NOMO-1 treated with DMSO at 0.1 percent for 48 hours (cell line): Measurements from ENCODE around the gene TCIRG1.

Source experiments
- DNase-seq: peaks from one replicate; lab custom pipeline; 2025; ENCODE audit not compliant: unreplicated experiment; lab: John Stamatoyannopoulos, UW

The TCIRG1 gene

GRCh38 chr11:68051191-68052136 is 12.6 kb downstream of the TCIRG1 start:
- no peak for DNase-seq

DNA sequence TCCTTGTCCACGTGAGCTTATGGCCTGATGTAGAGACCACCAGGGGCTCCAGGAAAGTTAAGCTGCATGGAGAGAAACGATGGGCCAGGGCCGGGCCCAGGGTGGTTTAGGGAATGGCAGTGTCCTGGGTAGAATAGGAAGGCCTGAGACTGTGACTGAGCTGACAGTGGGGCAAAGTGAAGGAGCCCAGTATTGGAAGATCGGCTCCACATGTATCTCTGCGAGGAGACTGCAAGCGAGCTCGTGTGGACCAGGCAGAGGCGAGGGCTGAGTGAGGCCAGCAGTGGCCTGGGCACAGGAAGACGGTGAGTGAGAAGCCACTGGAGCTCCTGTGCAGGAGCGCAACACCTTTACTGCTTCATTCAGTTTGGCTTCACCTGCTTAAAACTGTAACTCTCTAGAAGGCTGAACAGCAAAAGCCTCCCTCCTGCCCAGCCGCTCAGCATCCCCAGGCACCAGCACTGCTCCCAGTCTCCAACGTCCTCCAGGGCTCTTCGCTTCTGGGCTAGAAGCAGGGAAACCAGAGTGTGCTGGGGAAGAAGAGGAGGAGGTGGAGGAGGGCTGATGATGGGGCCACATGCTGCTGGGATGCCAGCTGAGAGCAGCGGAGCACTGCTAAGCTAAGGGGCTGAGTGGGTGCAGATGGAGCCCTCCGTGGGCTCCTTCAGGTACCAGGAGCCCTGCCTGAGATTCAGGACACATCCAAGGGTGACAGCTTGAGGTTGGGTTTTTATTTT is 13.5 kb downstream of the TCIRG1 start:
- no peak for DNase-seq

GRCh38 chr11:68053117-68053516 is 14.3 kb downstream of the TCIRG1 start:
- no peak for DNase-seq

DNA sequence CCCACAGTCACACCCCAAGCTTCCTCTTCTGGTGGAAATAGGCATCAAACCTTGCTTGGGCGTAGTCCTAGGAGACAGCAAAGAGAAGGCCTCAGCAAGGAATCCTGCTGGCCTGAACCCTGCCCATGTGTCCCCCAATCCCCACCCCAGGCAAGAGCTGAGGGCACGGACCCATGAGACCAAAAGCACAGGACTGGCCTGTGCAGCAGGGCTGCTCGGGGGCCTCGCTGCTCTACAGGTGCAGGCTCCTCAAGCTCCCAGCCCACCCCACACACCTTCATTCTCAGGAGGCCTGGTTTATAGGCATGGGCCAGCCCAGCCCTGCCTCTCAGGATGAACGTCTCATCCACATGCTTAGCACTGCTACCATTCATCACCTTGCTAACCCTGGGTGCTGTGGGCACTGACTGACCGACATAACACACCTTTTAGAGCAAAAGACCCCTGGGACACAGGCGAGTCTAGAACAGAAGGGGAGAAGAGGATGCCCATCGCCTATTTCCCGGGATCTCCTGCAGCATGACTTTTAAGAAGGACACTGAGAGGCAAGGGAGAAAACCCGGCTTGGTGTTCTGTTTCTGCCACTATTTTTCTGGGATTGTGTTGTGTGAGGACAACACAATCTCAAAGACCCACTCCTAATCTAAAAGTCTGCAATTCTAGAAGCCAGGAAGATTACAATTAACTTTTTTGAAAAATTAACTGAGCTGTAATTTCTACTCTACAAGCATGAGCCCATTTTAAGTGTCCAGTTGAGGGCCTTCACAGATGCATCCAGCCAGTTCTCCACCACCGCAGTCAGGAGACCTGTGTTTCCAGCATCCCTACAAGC is 15.4 kb downstream of the TCIRG1 start:
- no peak for DNase-seq

DNA sequence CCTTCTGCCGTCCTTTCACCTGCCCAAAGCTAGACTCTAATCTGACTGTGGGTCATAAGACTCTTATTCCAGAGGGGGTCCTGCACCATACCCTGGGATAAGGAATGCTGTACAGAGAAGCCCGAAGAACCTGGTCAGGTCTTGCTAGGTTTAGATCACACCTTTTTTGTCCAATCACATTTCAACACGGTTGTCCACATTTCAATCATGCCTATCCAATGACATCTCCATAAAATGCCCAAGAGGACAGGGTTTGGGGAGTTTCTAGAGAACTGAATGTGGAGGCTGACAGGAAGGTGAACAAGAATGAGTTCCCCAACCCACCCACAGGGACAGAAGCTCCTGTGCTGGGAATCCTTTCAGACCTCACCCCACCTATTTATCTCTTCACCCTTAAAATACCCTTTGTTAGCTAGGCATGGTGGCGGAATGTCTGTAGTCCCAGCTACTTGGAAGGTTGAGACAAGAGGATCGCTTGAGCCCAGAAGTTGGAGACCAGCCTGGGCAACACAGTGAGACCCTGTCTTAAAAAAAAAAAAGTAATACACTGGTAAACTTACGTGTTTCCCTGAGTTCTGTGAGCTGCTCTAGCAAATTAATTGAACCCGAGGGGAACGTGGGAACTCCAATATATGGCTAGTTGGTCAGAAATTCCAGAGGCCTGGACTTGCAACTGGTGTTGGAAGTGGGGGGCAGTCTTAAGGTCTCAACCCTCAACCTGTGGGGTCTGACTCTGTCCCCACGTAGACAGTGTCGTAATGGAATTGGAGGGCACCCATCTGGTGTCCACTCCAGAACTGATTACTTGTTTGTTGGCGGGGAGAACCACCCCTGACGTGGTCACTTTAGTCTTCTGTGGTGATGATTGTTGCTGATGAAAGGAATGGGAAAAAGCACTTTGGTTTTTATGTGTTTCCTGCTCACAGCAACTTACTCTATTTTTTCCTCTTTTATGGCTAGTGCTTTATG is 17.8 kb downstream of the TCIRG1 start:
- DNase-seq, result no peak

DNA sequence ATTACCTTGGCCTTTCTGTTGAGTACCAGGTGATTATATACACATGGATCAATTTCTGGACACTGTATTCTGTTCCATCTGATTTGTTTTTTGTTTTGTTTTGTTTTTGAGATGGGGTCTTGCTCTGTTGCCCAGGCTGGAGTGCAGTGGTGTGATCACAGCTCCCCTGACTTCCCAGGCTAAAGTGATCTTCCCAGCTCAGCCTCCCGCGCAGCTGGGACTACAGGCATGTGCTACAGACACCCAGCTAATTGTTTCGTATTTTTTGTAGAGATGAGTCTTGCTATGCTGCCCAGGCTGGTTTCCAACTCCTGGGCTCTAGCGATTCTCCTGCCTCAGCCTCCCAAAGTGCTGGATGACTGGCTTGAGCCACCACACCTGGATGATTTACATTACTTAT is 19.0 kb downstream of the TCIRG1 start:
- DNase-seq, result no peak

- DNase-seq, result no peak
Observed at GRCh38 chr11:68061508-68061907, 22.7 kb downstream of the TCIRG1 start.

- no peak for DNase-seq
Observed at GRCh38 chr11:68064926-68065325, 26.1 kb downstream of the TCIRG1 start.

- no peak for DNase-seq
Observed at GRCh38 chr11:68065841-68066240, 27.0 kb downstream of the TCIRG1 start.

DNA sequence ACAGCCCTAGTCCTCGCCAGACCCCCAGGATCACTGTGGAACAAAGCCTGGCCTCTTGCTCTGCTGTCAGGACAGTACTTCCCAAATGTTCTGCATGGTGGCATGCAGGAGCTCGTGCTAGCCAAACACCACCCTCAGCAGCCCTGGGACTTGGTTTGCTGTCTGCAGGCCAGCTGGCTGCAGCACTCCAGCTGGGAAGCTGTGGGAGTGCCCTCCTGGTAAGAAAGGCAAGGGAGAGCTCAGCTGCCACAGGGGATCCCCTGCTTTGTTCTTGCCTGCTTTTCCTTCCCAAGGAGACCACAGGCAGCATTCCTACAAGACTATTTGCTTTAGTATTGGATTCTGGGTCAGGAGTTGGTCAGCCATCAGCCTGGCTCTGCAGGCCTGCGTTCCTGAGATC is 27.9 kb downstream of the TCIRG1 start:
- no peak for DNase-seq

DNA sequence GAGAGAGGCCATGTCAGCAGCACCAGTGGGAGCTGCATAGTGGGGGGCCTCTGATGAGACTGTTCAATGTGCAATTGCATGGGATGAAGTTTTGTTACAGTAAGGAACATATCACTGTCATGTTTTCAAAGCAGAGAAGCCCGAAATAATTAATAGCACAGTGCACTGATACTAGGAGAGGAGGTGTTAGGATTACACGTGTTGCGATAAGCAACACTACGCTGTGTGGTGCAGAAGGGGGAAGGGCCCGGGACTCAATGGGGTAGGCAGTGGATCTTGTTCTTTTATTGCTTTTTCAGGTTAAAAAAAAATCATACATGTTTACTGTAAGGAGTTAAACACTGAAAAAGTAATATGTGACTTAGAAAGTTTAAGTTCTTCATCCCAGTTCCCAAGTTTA is 29.2 kb downstream of the TCIRG1 start:
- DNase-seq, result no peak

DNA sequence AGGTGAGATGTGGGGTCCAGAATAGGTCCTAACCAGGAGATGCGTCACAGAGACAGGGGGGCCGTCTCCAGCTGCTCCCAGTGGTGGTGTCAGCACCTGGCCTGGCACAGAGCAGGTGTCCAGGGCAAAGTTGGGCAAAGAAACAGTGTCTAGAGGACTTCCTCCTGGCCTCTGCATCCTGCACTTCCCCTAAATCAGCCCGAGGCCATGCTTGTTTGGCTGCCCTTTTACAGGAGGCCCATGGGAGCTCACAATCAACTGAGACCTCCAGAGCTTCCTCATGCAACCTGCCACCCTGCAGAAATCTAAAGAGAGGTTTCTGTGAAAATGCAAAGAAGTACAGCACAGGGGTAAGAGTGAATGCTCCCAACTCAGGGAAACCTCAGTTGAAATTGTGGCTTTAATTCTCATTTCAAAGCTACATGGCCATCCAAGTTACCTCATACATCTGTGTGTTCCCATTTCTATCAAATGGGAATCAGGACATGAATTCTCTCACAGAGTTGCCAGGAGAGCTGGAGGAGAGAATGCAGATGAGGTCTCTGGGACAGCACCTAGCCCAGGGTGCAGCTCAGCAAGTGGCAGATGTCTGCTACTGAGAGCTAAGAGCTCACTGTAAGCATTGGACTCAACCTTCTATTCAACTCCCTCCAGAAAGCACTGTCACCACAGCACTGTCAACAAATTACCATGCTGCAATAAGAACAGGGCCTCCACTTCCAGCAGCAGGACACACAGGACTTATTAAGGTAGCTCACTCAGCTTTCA is 32.6 kb downstream of the TCIRG1 start:
- DNase-seq, result no peak

- no peak for DNase-seq
Observed at GRCh38 chr11:68074584-68075352, 35.9 kb downstream of the TCIRG1 start.

- DNase-seq, result no peak
Observed at GRCh38 chr11:68076371-68077042, 37.7 kb downstream of the TCIRG1 start.

GRCh38 chr11:68077617-68078582 is 39.1 kb downstream of the TCIRG1 start:
- DNase-seq, result no peak

- DNase-seq, result no peak
Observed at GRCh38 chr11:68080860-68081259, 42.0 kb downstream of the TCIRG1 start.

- DNase-seq, result no peak
Observed at GRCh38 chr11:68081691-68082090, 42.9 kb downstream of the TCIRG1 start.
